Measurements from ENCODE around the gene DNAJB9.

Gene DNAJB9

GRCh38 chr7:108570146-108570755, 577 bp downstream of the DNAJB9 start:
- peak; percentile 48 to 50 for DNase-seq

DNA sequence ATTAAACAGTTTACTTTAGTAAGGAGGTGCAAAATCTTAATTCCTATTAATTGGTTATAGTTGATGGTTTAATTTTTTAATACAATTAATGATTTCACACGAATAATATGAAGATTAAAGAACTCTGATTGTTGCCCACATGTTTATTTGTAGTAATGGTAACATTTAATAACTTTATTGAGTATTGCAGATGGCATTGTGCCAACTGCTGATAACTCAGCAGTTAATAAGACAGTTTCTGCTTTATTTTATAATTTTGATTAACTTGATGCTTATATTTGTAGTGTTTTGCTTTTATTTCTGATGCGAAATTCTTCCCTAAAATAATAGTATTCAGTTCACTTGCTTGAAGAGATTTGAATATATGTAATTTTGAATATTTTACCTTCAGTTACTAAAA, 2.8 kb downstream of the DNAJB9 start:
- DNase-seq: no peak

- DNase-seq: no peak
These were observed 5.5 kb downstream of the DNAJB9 start for GRCh38 chr7:108575156-108575555.

DNA sequence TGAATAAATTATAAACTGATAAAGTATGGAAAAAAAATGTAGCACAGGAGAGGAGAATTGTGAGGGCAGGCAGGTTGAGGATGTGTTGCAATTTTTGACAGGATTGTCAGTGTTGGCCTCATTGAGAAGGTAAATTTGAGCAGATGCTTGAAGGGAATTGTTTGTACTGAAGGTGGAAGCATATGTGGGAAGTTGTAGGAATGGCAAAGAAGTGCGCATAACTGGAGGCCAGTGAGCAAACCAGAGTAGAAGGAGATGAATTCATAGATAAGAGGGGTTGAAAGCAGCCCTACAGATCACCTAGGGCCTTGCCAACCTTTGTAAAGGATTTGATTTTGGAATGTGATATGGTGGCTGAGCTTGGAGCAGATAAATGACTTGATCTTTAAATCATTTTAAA, 6.4 kb downstream of the DNAJB9 start:
- no peak for DNase-seq

GRCh38 chr7:108578937-108579336, 9.3 kb downstream of the DNAJB9 start:
- no peak for DNase-seq

DNA sequence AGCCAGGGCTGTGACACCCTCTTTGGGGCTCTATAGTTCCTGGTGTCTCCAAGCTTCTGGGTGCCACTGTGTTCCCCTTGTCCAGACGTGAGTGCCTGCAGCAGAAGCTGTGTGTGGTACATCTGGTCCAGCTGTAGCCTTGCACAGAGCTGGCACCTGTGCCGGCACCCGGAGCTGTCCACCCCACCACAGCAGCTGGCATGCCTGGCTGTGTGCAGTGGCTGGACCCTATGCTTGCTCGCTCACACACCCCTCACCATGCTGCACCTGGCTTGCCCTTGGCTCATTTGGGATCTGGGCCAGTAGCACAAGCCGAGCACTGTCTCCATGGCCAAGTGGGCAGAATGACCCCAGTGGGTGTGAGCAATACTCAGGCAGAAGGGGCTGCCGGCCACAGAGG, 10.6 kb downstream of the DNAJB9 start:
- DNase-seq: no peak

- no peak for DNase-seq
These were observed 12.2 kb downstream of the DNAJB9 start for GRCh38 chr7:108581655-108582491.

GRCh38 chr7:108584211-108584610, 14.5 kb downstream of the DNAJB9 start:
- no peak for DNase-seq

GRCh38 chr7:108585843-108586242, 16.2 kb downstream of the DNAJB9 start:
- no peak for DNase-seq

DNA sequence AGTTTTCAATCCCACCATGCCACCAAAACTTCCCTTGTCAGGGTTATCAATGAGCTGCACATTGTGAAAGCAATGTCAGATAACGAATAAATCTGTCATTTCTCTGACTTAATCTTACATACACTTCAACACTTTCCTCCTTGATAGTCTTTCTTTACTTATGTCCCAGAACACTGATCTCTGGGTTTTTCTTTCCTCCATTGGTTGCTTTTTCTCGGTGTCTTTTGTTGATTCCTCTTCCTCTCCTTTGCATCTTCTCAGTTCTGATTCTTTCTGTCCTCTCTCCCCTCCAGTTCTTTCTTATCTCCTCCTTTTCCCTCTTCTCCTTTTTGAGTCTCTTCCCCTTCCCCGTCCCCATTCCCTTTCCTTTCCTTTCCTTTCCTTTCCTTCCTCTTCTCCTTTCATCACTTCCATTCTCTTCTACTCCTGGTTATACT, 16.6 kb downstream of the DNAJB9 start:
- DNase-seq: no peak

DNA sequence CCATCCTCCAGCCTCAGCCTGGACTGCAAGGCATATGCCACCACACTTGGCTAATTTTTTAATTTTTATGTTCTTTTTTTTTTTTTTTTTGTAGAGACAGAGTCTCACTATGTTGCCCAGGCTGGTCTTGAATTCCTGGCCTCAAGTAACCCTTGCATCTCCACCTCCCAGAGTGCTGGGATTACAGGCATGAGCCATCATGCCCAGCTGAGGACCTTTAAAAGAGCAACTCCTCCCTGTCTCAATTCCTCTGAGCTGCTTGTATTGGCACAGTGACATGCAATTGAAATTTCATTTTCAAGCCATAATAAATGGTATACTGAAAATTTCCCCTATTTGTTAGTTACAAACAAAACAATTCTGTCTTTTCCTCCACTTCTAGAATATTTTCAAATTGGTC, 19.5 kb downstream of the DNAJB9 start:
- no peak for DNase-seq

- no peak for DNase-seq
These were observed 20.2 kb downstream of the DNAJB9 start for GRCh38 chr7:108589874-108590273.

DNA sequence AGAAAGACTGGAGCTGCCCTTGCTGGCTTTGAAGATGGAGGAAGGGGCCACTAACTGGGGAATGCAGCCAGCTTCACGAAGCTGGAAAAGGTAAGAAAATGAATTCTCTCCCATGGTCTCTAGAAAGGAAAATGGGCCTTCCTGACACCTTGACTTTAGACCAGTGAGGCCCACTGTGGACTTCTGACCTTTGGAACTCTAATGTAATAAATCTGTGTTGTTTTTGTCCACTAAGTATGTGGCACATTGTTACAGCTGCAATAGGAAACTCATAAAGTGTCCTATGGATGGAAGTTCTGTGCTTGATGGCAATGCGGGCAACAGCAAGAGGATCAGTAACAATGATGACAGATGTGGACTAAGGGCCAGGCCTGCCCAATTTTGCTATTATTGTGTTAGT, 20.9 kb downstream of the DNAJB9 start:
- no peak for DNase-seq

GRCh38 chr7:108592646-108593201, 23.1 kb downstream of the DNAJB9 start:
- no peak for DNase-seq

- no peak for DNase-seq
These were observed 26.9 kb downstream of the DNAJB9 start for GRCh38 chr7:108596560-108596959.

- DNase-seq: no peak
These were observed 28.5 kb downstream of the DNAJB9 start for GRCh38 chr7:108598153-108598552.

DNA sequence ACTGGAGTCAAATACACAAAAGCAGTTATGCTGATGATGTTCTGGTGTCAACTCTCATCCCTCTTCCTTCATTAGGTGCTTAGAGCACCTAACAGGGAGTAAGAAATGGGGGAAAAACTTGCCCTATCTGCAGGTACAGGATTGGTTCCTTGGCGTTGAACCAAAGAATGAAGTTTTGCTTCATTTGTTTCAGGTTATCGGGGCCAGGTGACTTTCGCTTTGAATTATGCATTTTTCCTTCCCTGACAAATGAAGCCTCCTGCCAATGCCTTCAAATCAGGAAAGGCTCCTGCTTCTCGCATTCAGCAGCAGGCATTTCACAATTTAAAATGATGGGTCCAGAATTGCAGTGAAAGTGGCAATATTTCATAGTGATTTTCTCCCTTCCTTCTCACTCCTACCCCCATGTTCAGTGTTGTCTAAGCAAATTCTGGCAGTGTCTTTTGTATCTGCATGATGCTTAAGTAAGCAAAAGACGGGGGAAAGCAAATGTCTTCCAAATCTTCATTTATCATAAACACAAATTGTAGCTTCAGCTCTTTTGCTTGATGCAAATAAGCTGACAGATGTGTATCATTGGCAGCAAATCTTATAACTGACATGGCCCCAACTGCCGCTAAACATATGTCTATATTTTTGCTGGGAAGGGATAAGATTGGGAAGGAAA, 29.4 kb downstream of the DNAJB9 start:
- no peak for DNase-seq

DNA sequence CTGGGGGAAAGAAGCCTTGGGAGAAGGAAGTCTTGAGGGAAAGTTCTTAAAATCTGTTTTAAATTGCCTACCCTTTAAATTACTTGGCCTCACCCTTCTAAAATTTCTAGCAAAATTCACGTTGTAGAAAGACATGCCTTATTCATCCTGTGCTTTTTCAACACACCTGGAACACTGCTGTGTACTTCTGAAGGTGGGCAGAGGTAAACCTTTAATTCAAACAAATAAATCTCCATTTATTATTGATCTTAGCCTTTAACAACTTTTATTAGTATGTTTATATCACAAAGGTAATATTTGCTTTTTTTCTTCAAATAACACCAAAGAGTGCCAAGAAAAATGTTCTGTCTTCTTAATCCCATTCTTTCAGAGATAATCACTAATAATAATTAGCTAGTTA, 30.7 kb downstream of the DNAJB9 start:
- no peak for DNase-seq

- DNase-seq: no peak
These were observed 34.1 kb downstream of the DNAJB9 start for GRCh38 chr7:108603656-108604306.

DNA sequence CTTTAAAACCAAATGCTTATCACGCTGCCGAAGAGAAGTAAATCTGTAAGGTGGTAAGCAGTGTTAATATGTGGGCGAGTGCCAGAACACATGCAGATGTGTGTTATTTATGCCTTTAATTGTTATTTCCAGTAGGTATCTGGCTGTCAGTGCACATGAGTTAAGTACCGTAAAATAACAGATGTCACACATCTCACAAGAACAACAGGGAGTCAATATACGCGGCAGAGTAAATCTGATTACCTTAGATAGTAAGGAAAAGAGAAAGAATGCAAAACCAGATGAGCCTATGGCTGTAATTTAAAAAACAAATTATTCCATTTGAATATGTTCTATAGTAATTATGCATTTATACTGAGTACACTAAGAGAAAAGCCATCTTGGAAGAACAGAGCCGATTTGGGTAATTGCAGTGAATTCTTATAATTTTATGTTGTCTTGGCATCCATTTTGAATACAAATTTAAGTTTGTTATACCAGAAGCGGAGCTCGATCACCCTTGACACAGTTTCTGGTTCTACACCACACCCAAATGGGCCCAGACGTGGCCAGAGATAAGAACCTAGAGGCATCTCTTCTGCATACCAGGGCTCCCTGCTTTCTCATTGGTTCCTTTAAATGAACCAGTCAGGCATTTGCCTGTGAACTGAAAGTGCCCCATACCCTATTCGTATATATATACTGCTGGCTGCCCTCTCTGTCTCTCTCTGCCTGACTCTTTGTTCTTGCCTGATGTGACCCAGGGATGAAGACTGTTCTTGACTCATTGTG, 34.8 kb downstream of the DNAJB9 start:
- no peak for DNase-seq

GRCh38 chr7:108605559-108606201, 36.0 kb downstream of the DNAJB9 start:
- no peak for DNase-seq

DNA sequence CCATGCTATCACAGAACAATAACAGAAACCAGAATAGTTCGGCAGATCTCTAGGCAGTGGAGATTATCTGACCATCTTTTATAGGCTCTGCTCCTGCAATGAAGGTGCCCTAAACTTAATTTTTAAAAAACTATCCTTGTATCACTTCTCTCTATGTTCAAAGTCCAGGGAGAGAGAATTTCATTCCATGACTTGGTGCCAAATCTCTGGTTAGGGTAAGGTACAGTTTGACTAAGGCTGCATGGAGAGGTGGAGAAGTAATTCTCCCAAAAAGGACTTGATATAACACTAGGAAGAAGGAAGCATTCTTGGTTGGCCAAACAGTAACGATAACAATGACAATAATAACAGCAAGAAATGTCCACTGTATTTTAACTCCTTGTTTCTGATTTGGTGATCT, 40.0 kb downstream of the DNAJB9 start:
- DNase-seq: no peak
